IMR-90 (cell line): ENCODE results near the gene FAM20C. TPM values are rescaled to one million over a fixed set of nuclear protein-coding genes. Genes with fewer than 3 reads are reported as not detected.

Source experiments
- polyA plus RNA-seq, 3 experiments: library from polyadenylated mRNA; depleted of rRNA; stranded (reverse); fragments of >200 nt; gene quantifications; 2 replicates each; pipeline ENCODE4 v1.2.3, GENCODE V29; 2012; ENCODE audit warnings: low replicate concordance in 1 of 3
- total RNA-seq: library from RNA; depleted of rRNA; stranded (reverse); fragments of >200 nt; gene quantifications from 2 replicates; pipeline ENCODE4 v1.2.3, GENCODE V29; 2012; rRNA removed

FAM20C gene
- total and polyA plus RNA-seq, 2 of the 4 experiments (the other 2 are of a cell fraction), result 7.7 to 36.6 TPM

Other genes with a start within 250 kb of the FAM20C start
- gene FOXL3, start 97.6 kb downstream of the FAM20C start, total RNA-seq, result not detected in 2 replicates
- gene FOXL3, start 97.6 kb downstream of the FAM20C start, polyA plus RNA-seq (2012; rRNA removed), result not detected in 2 replicates